ENCODE measurements around the gene BACH2. TPM values are rescaled to one million over a fixed set of nuclear protein-coding genes. Genes with fewer than 3 reads are reported as not detected.
A peak's percentile ranks its signal among the peaks of the same experiment; 100 is the strongest.
"Not testable (repeated sequence)": the region's sequence is repeated elsewhere in the genome, so short reads cannot be mapped to it uniquely, and the experiment has no call there.

Gene BACH2
- total RNA-seq, 1 experiment from 2014 or later = 2.0 TPM

- DNase-seq (ENCODE audit: low read depth) = no peak
These were observed 385.8 kb downstream of the BACH2 start for GRCh38 chr6:89910902-89911240.

- not testable (repeated sequence) for DNase-seq (ENCODE audit: low read depth)
These were observed 386.4 kb downstream of the BACH2 start for GRCh38 chr6:89910001-89910901.

GRCh38 chr6:89895276-89895874, 401.3 kb downstream of the BACH2 start:
- peak; percentile 59 for DNase-seq (ENCODE audit: low read depth)

GRCh38 chr6:89894169-89894568, 402.5 kb downstream of the BACH2 start, which contains the start of gene GJA10:
Gene GJA10, plus strand, starts transcription at chr6:89894469. Its CDS starts 0 bp downstream, at chr6:89894469.
- no peak for DNase-seq (ENCODE audit: low read depth)

GRCh38 chr6:89892577-89892976, 404.1 kb downstream of the BACH2 start:
- DNase-seq (ENCODE audit: low read depth) = not testable (repeated sequence)

GRCh38 chr6:89890845-89891528, 405.7 kb downstream of the BACH2 start:
- not testable (repeated sequence) for DNase-seq (ENCODE audit: low read depth)

- DNase-seq (ENCODE audit: low read depth) = no peak
These were observed 407.8 kb downstream of the BACH2 start for GRCh38 chr6:89888871-89889270.

GRCh38 chr6:89888138-89888514, 408.5 kb downstream of the BACH2 start:
- no peak for DNase-seq (ENCODE audit: low read depth)

- DNase-seq (ENCODE audit: low read depth) = no peak
These were observed 409.0 kb downstream of the BACH2 start for GRCh38 chr6:89887452-89888137.

GRCh38 chr6:89886378-89887120, 410.1 kb downstream of the BACH2 start:
- DNase-seq (ENCODE audit: low read depth) = no peak

All from RPMI7951 (cell line).